HG02759 (cell line): ENCODE measurements around the gene ZFPL1.

ENCODE experiments used
- ATAC-seq: cut with Tn5 transposase; IDR thresholded peaks from one replicate; pipeline ENCODE4 v1.9.1; 2021; ENCODE audit warnings: mild to moderate bottlenecking, moderate library complexity; ENCODE audit not compliant: unreplicated experiment

ZFPL1 gene

GRCh38 chr11:65059959-65060824, 23.8 kb upstream of the ZFPL1 start:
- no peak for ATAC-seq

DNA sequence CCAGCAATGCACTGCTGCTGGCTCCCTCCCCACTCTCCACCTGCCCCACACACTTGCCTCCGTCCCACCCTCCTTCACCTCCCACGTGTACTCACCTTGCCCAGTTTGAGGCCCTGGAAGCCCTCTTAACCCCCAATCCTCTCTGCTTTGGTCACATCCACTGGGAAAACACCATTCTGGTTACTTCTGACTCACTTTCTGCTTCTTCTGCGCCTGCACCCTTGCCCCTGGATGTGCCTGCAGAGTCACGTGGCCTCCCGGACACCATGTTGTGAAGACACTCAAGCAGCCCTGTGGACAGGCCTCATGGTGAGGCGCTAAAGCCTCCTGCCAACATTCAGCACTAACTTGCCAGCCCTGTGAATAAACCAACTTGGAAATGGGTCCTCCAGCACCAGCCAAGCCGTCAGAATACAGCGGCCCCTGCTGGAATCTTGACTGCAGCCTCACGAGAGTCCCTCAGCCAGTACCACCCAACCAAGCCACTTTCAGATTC, 23.1 kb upstream of the ZFPL1 start:
- no peak for ATAC-seq

DNA sequence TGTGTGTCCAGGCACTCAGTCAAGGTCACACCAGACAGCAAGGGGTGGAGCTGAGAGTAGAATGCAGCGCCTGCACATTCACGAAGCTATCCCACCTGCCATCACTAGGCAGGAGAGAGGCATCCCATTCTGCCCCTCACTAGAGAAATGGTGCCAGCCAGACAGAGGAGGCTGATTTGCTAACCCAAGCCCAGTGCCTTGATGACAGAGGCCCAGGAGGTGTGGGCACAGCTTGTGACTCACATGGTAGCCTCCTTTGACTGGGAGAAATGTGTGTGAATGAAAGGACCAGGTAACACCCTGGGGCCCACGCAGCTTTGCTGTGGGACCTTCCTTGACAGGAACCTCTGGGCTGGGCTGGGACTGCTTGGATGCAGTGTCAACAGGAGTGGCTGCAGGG, 20.5 kb upstream of the ZFPL1 start:
- ATAC-seq, result no peak

GRCh38 chr11:65064847-65065240, 19.2 kb upstream of the ZFPL1 start:
- no peak for ATAC-seq

- ATAC-seq, result no peak
Observed at GRCh38 chr11:65065851-65066250, 18.2 kb upstream of the ZFPL1 start.

GRCh38 chr11:65066315-65066714, 17.7 kb upstream of the ZFPL1 start:
- no peak for ATAC-seq

DNA sequence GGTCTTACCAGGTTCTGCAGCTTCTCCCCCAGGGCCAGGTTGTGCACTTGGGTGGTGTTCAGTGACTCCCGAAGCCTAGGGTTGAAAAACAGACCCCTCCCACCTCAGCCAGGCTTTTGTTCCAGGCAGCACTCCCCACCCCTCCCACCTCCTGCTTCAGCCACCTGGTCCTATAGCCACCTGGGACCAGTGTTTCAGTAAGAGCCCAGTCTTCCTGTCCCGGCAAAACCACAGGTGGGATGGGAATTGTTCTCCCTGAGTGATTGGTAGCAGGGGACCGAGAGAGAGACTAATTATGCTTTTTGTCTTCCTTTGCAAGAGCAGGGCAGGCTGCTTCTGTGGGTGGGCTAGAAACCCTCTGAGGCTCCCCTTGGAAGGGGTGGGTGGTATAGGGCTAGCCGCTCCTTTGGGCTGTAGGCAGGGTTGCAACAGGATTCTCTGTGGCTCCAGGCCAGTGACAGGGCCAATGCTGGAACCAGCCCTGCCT, 17.2 kb upstream of the ZFPL1 start:
- ATAC-seq, result no peak

DNA sequence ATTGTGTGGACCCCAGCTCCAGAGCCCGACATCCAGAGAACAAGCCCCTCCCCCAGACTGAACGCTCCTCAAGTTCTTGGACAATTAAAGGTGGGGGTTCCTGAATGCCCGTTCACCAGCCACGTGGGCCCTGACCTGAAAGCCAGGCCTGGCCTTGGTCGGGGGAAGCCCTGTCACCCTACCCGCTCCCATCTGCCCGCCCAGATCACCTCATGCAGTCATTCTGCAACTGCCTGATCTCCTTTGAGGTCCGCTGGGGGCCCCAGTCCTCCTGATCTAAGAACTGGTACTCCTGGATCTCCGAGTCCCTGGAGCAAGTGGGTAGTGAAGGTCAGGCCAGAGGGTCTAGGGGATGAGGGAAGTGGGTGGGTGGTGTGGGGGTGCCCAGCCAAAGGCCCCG, 16.6 kb upstream of the ZFPL1 start:
- ATAC-seq, result no peak

DNA sequence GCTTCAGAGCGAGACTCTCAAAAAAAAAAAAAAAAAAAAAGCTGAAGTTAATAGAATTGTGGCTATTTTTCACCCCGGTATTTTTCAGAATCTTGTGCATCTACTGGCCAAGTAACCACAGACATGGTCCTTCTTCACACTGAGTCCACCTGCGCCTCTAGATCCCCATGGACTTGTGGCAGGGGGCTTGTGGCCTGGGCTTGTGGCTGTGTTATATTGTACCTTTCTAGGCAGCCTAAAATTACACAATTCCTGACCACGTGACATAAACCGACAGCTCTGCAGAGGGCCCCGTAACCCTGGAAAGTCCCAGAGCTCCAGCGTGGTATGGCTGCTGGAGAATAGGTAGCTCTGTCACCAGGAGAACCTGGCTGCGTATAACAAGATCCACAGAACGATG, 14.8 kb upstream of the ZFPL1 start:
- ATAC-seq, result no peak

GRCh38 chr11:65071907-65072630, 12.0 kb upstream of the ZFPL1 start:
- no peak for ATAC-seq

DNA sequence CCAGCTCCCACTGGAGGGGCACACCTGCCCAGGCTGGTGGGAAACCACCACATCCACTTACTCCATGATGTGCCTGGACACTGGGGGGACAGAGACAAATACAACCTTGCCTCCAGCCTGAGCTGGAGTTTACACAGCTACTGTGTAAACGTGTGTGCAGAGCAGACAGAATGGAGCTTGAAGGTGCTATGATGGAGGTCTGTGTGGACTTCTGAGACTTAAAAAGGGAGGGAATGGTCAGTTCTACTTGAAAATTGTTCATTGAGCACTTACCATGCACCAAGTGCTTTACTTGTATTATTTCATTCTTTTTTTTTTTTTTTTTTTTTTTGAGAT, 11.4 kb upstream of the ZFPL1 start:
- no peak for ATAC-seq

GRCh38 chr11:65077451-65077850, 6.6 kb upstream of the ZFPL1 start:
- no peak for ATAC-seq

DNA sequence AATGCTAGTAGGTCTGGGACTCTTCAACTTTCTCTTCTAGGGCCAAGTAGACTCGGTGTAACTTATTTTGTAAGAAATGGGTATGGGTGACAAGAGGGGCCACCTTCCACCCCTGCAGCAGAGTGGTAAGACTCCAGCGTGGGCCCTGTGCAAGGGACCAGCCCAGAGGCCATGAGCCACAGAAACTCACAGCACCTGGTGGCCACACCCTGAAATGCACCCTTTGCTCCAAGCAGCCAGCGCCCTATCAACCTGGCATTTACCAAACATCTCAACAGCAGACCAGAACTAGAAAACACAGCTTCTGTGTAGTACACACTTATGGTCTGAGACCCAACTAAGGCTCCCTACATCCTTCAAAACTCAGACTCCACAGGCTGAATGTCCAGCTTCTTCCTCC, 5.9 kb upstream of the ZFPL1 start:
- ATAC-seq, result no peak

DNA sequence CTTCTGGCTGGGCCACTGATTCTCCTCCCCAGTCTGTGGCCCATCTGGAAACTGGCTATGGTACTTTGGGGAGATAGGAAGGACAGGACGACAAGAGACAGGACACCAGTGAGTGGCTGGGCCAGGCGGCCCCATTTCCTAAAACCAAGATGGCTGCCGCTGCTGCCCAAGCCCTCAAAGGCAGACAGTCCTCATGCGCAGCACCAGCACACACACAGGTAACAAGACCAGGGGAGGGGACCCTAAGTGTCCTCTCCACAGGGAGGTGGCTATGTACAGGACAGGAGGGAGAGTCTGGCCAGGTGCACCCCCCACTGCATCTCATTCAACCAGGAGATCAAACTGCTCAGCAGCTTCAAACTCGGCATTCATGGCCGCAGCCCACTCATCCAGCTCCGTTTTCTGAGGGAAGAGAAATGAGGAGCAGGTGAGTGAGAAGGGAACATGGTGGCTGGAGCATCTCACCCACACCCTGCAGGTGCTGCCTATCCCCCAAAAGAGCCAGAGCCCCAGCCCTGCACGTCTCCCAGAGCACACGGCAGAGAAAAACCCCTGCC, 5.2 kb upstream of the ZFPL1 start:
- ATAC-seq, result no peak

DNA sequence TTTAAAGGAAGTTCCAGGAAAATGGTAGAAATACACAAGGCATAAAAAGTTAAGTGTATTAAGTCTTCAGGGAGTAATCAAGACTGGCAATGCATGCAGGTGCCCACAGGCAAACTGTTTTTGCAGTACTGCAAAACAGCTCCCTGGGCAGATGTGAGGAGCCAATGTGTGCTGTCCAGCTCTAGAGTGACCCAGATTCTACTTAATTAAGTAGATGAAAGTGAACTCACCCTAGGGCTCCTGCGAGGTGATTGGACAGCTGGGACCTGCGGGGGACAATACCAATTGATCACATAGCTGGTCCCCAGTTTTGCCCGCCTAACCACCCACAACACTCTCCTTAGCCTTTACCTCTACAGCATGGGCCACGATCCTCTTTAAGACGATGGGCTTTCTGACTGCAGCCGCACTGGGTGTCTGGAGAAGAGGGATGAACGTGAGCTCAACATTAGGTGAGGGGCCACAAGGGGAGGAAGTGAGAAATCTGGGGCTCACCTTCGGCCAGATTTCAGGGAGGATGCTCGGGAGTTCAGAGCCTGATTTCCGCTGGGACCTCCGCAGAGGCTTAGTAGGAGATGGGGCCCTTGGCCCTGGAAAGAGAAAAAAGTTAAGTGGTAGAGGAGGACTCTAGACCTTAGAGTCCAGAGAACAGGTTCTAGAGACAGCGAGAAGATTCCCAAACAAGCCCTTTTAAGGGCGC, 738 bp upstream of the ZFPL1 start:
- peak; percentile 17 for ATAC-seq

- ATAC-seq, result no peak
Observed at GRCh38 chr11:65084598-65085375, 765 bp downstream of the ZFPL1 start.

DNA sequence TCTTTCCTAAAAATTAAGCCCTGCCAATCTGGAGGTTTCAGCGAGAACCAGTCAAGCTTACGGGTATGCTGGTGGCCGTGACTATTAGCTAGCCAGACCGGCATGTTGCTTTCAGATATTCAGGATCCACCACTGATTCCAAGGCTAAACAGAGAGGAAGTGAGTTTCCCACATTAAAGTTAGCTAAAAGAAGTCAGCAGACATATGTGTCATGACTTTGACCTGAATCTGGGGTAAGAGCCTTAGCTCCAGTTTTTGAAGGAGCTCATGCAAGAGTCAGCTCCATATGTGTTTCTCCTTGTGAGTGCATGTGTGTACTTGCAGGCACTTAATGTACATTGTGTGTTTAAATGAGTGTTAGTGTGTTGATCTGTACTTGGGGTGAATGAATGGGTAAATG, 1.4 kb downstream of the ZFPL1 start:
- no peak for ATAC-seq

- ATAC-seq, result no peak
Observed at GRCh38 chr11:65086809-65087208, 2.8 kb downstream of the ZFPL1 start.

DNA sequence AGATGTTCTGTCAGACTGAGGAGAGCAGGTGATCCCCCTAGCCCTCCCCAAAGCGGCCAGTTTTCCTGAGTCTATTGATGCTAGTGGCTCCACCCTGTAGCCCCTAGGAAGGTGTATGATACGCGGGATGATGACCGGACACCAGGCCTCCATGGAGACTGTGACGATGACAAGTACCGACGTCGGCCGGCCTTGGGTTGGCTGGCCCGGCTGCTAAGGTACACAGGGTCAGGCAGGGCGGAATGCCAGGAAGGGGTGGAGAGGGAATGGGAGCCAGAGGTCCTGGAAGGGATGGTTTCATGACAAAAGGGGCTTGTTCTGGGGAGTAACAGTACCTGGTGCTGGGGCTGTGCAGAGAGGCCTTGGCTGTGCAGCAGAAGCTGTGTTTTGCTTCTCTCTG, 3.2 kb downstream of the ZFPL1 start:
- ATAC-seq, result no peak

- no peak for ATAC-seq
Observed at GRCh38 chr11:65087827-65088226, 3.8 kb downstream of the ZFPL1 start.
